Neural cell (in vitro differentiated cells): ENCODE data around the gene TRIM66.

Source experiments
- EZH2 ChIP-seq: fragments of 200-600, 300-800 bp; shearing (Covaris generic), sonication (generic); IDR thresholded peaks from 2 replicates; pipeline ENCODE4 v1.6.1; 2014; ENCODE audit warnings: antibody characterized with exemption, low read length, borderline replicate concordance, mild to moderate bottlenecking; ENCODE audit not compliant: insufficient read depth, poor library complexity, severe bottlenecking
- POLR2AphosphoS5 ChIP-seq: IDR thresholded peaks from 2 replicates; pipeline ENCODE4 v1.6.1; 2012
- RAD21 ChIP-seq: fragments of 450-650 bp; conservative IDR thresholded peaks from 2 replicates; pipeline ENCODE4 v1.6.1; 2014; ENCODE audit warnings: antibody characterized with exemption, mild to moderate bottlenecking, moderate library complexity
- TF ChIP-seq, protein P1 (sequence below): fragments of 450-650 bp; IDR thresholded peaks from 2 replicates; pipeline ENCODE4 v1.5.1; 2014; ENCODE audit warnings: antibody characterized with exemption, mild to moderate bottlenecking, moderate library complexity; ENCODE audit not compliant: poor library complexity, severe bottlenecking

DNA sequence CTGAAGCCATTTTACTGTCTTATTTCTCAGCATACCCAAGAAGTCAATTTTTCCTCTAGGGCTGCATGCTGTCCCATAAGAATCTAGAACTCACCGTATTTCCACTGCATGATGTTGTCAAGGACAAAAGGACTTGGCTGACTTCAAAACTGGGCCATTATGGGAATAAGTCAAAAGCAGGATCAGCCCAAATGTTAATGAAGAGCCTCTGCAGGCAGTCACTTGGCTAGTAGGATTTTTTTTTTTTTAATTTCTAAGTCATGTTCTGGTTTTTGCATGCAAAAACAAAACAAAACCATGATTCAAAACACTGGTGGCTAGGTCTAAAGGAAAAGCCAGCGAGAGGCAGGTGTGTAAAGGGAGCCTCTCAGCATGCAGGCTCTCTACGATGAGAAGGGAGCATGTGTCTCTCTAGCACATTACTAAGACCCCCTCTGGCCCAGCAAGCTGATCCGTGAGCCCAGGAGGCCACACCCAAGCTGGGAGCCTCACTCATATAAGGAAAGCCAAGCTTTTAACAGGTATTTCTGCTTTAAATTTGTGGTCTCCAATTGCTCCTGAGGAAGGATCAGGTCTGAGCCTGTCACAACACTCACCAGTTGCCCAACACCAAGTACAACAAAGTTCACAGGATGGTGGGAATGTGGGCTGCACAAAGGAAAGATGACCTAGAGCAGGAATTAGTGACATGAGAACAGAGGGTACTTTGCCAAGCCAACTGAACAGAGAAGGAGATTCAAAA lies 67.0 kb downstream of the TRIM66 start:
- TF ChIP-seq, protein P1, sequence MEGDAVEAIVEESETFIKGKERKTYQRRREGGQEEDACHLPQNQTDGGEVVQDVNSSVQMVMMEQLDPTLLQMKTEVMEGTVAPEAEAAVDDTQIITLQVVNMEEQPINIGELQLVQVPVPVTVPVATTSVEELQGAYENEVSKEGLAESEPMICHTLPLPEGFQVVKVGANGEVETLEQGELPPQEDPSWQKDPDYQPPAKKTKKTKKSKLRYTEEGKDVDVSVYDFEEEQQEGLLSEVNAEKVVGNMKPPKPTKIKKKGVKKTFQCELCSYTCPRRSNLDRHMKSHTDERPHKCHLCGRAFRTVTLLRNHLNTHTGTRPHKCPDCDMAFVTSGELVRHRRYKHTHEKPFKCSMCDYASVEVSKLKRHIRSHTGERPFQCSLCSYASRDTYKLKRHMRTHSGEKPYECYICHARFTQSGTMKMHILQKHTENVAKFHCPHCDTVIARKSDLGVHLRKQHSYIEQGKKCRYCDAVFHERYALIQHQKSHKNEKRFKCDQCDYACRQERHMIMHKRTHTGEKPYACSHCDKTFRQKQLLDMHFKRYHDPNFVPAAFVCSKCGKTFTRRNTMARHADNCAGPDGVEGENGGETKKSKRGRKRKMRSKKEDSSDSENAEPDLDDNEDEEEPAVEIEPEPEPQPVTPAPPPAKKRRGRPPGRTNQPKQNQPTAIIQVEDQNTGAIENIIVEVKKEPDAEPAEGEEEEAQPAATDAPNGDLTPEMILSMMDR: no peak
- TF ChIP-seq POLR2AphosphoS5: no peak
- no peak for TF ChIP-seq EZH2
- TF ChIP-seq RAD21: no peak
